Activated CD8-positive, alpha-beta T cell treated with anti-CD3 and anti-CD28 coated beads for 36 hours (primary cell): Measurements from ENCODE around the gene OR52W1. TPM values are rescaled to one million over a fixed set of nuclear protein-coding genes. Genes with fewer than 3 reads are reported as not detected.

Experiments used
- ATAC-seq: fragments of 200-7000 bp; cut with Tn5 transposase; one replicate; pipeline ENCODE4 v1.10.0; 2021; ENCODE audit warnings: mild to moderate bottlenecking, moderate library complexity
- CTCF ChIA-PET: fragments of 350-600 bp; sonication (Branson Sonifier 250); formaldehyde crosslinking; loops from one replicate; lab custom pipeline; 2021; ENCODE audit warnings: antibody characterized with exemption; lab: Charles Lee
- POLR2A ChIA-PET: fragments of 350-600 bp; sonication (Branson Sonifier 250); formaldehyde crosslinking; loops from one replicate; lab custom pipeline; 2021; ENCODE audit warnings: antibody characterized with exemption; lab: Charles Lee
- DNase-seq: peaks from one replicate; pipeline ENCODE4 v3.0.0-alpha.2; 2020
- H3K27ac Mint-ChIP-seq: one replicate; pipeline ENCODE4 v1.8.0; 2021; ENCODE audit warnings: mild to moderate bottlenecking, mixed read lengths
- H3K27me3 Mint-ChIP-seq: one replicate; pipeline ENCODE4 v1.8.0; 2021; ENCODE audit warnings: mixed read lengths
- H3K36me3 Mint-ChIP-seq: one replicate; pipeline ENCODE4 v1.8.0; 2021; ENCODE audit warnings: low read depth, mixed read lengths
- H3K4me1 Mint-ChIP-seq: one replicate; pipeline ENCODE4 v1.8.0; 2021; ENCODE audit warnings: low read depth, mixed read lengths
- H3K4me3 Mint-ChIP-seq: one replicate; pipeline ENCODE4 v1.8.0; 2021; ENCODE audit warnings: mild to moderate bottlenecking, moderate library complexity, mixed read lengths
- H3K9me3 Mint-ChIP-seq: one replicate; pipeline ENCODE4 v1.8.0; 2021; ENCODE audit warnings: mixed read lengths
- intact Hi-C: fragments of 100-400 bp; cut with micrococcal nuclease; formaldehyde crosslinking; loops from one replicate; pipeline ENCODE4 v1.10.0; 2022
- total RNA-seq, 2 experiments: library from RNA; stranded (reverse); gene quantifications; one replicate each; pipeline ENCODE4 v1.2.3, GENCODE V29; 2021
- TF ChIP-seq, protein P1 (sequence below): fragments of 200-600 bp; IDR thresholded peaks from one replicate; pipeline ENCODE4 v1.8.0; 2022; ENCODE audit warnings: antibody characterized with exemption, mild to moderate bottlenecking

The OR52W1 gene
- total RNA-seq, 2 experiments from 2014 or later, result not detected

DNA sequence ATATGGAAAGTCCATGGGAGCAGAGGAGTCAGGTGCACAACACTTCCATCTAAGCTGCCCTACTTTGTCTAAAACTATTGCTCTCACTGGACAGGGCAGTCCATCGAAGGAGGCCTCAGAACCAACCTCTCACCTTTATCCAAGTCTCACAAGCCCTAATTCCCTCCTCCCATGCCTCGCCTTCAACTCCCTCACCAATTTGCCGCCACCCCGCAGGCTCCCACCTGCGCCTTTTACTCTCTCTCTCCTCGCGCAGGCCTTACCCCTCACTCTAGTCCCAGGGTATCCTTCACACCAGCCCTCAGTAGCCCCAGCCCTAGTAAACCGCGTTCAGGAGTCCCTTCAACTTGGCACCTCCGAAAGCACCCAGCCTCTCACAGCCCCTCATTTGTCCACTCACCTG lies 35.0 kb downstream of the OR52W1 start:
- ChIA-PET CTCF (interaction anchor here (1.0 to 6.1 kb wide), 4 partner anchors 18 to 129 kb away, joined by 3 to 45 read pairs (median 14); no protein-coding TSS in a partner anchor), POLR2A (interaction anchor here (0.7 kb wide), 1 partner anchor 32 kb away, joined by 4 read pairs; no protein-coding TSS in a partner anchor)
- Mint-ChIP-seq H3K36me3 (no peaks in the 10 kb centered on the region), H3K4me3 (peak overlapping the region; percentile 93), H3K27ac (peak overlapping the region; percentile 94), H3K27me3 (no peaks in the 10 kb centered on the region), H3K4me1 (peaks cover 45% of the 10 kb centered on the region), H3K9me3 (no peaks in the 10 kb centered on the region)
- TF ChIP-seq, protein P1, sequence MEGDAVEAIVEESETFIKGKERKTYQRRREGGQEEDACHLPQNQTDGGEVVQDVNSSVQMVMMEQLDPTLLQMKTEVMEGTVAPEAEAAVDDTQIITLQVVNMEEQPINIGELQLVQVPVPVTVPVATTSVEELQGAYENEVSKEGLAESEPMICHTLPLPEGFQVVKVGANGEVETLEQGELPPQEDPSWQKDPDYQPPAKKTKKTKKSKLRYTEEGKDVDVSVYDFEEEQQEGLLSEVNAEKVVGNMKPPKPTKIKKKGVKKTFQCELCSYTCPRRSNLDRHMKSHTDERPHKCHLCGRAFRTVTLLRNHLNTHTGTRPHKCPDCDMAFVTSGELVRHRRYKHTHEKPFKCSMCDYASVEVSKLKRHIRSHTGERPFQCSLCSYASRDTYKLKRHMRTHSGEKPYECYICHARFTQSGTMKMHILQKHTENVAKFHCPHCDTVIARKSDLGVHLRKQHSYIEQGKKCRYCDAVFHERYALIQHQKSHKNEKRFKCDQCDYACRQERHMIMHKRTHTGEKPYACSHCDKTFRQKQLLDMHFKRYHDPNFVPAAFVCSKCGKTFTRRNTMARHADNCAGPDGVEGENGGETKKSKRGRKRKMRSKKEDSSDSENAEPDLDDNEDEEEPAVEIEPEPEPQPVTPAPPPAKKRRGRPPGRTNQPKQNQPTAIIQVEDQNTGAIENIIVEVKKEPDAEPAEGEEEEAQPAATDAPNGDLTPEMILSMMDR, result no peak
- DNase-seq (peak; percentile 24), ATAC-seq (no peak)
- intact Hi-C loops, result no loop called here

DNA sequence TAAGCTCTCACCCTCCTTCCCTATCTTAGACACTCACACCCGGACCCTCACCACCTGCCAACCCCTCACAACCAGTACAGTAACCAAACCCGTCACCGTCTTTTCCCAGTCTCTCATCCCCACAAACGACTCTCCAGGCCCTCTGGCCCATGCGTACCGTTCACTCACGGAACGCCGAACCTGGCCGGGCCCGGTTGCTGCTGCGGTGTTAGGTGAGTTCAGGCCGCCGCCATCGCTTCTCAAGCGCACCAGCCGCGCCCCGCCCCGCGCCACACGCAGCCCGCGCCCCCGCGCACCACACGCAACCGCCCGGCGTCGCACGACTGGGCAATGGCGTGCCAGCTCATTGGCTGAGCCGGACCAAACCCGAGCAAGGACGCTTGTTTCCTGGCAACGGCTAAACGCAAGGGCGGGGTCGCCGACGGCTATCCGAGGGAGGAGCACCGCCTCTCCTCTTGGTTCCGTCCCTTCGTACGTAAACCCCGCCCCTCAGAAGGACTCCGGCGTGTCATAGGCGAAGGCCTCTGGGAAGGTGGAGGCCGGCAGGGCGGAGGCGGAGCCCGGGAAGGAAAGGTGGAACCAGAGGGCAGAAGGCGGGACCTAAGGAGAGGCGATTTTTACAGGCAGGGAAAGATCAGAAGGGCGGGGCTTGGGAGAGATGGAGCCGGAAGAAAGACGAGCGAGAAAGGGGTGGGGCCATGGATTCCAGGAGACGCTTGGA lies 35.5 kb downstream of the OR52W1 start, which contains the start of gene FHIP1B:
Gene FHIP1B (minus strand): TSS at position 250 of the 721 bp plus-strand sequence. CDS start 10,120 bp downstream, outside the sequence.
- H3K27ac Mint-ChIP-seq, result peak within 1 kb of the TSS; percentile 94
- no peaks in the 10 kb centered on the region for H3K36me3 Mint-ChIP-seq
- ATAC-seq, result peak; percentile 94

DNA sequence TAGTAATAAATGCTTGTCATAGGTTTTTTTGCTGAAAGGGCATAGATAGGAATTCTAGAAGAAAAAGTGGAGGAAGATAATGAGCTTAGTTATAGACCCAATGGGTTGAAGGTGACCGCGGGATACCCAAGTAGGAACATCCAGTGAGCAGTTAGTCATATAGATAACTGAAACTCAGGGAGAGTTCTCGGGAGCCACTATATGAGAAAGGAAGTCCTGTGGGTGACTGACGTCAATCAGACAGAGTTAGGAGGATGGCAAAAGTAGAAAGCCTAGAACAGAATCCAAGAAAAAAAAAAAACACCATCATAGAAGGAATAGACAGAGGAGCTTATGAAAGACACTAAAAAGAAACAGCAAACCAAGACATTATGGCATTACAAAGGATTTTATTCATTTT lies 38.2 kb downstream of the OR52W1 start:
- Mint-ChIP-seq H3K27me3 (no peaks in the 10 kb centered on the region), H3K27ac (no peak overlapping the region), H3K9me3 (no peaks in the 10 kb centered on the region), H3K4me3 (no peak overlapping the region), H3K36me3 (no peaks in the 10 kb centered on the region), H3K4me1 (peaks cover 16% of the 10 kb centered on the region)
- POLR2A ChIA-PET, result interaction anchor here (1.0 to 1.4 kb wide), 3 partner anchors 9 to 24 kb away, joined by 3 to 5 read pairs (median 3); no protein-coding TSS in a partner anchor
- no peak for ATAC-seq
- intact Hi-C loops, result no loop called here
- DNase-seq, result no peak
- TF ChIP-seq, protein P1, result no peak
- CTCF ChIA-PET, result interaction anchor here (0.7 to 6.1 kb wide), 6 partner anchors 9 to 126 kb away, joined by 3 to 45 read pairs (median 11); no protein-coding TSS in a partner anchor

More for the DNA sequence above, 35.5 kb downstream of the OR52W1 start, which contains the start of gene FHIP1B:
- TF ChIP-seq, protein P1, result no peak
- ChIA-PET POLR2A (interaction anchor here (0.7 kb wide), 2 partner anchors 32 to 168 kb away, joined by 3 to 4 read pairs; no protein-coding TSS in a partner anchor), CTCF (interaction anchor here (0.8 to 6.1 kb wide), 6 partner anchors 17 to 128 kb away, joined by 3 to 45 read pairs (median 11); no protein-coding TSS in a partner anchor)
- intact Hi-C loops, result no loop called here
- peak; percentile 100 for DNase-seq
- peaks cover 39% of the 10 kb centered on the region for H3K4me1 Mint-ChIP-seq
- H3K27me3 Mint-ChIP-seq, result no peaks in the 10 kb centered on the region
- H3K4me3 Mint-ChIP-seq, result peak within 1 kb of the TSS; percentile 93
- no peaks in the 10 kb centered on the region for H3K9me3 Mint-ChIP-seq

DNA sequence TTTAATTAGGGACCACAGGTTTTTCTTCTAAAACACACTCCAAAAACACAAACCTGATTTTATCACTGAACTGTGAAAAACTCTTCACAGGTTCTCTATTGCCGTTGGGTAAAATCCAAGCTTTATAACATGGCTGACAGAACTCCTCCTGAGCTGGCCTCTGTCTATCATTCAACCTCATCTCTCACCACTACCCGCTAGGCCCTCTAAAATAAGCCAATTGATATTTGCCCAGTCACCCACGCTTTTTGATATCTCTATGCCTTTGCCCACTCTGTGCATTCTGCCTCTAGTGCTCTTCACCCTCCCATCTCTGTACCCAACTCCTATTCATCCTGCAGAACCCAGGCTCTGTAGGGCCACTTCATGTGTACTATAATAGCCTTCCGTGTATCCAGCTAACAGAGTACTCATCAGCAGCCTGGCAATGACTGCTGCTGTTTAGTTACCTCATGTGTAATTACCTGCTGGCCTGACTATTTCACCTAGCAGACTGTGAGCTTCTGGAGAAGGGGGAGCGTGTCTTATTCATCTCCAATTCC lies 38.8 kb downstream of the OR52W1 start:
- DNase-seq, result no peak
- ChIA-PET CTCF (interaction anchor here (0.7 to 6.1 kb wide), 4 partner anchors 11 to 125 kb away, joined by 3 to 45 read pairs (median 20); no protein-coding TSS in a partner anchor), POLR2A (interaction anchor here (1.0 kb wide), 1 partner anchor 15 kb away, joined by 3 read pairs; no protein-coding TSS in a partner anchor)
- Mint-ChIP-seq H3K4me3 (no peak overlapping the region), H3K27me3 (no peaks in the 10 kb centered on the region), H3K36me3 (no peaks in the 10 kb centered on the region), H3K4me1 (peaks cover 13% of the 10 kb centered on the region), H3K27ac (no peak overlapping the region), H3K9me3 (no peaks in the 10 kb centered on the region)
- TF ChIP-seq, protein P1, result no peak
- intact Hi-C loops, result no loop called here
- no peak for ATAC-seq
